Uterus (tissue), 4 donors: ENCODE measurements around the gene AJAP1. TPM values are rescaled to one million over a fixed set of nuclear protein-coding genes. Genes with fewer than 3 reads are reported as not detected.

ENCODE experiments used
- DNase-seq, 2 donors: peaks; one replicate each; pipeline ENCODE4 v3.0.0-alpha.2; 2019 to 2020
- H3K27ac ChIP-seq, 2 donors: fragments of 200-600 bp; sonication (generic); 1 replicate in 1 of 2; 2 replicates in 1 of 2; pipeline ENCODE4 v1.5.1; 2016 to 2018
- H3K27me3 ChIP-seq, 2 donors: fragments of 200-600 bp; sonication (generic); one replicate each; pipeline ENCODE4 v1.5.1; 2018 to 2019; ENCODE audit warnings: control low read depth in 1 of 2
- H3K36me3 ChIP-seq, 2 donors: fragments of 200-600 bp; sonication (generic); one replicate each; pipeline ENCODE4 v1.5.1; 2019; ENCODE audit warnings: control low read depth in 1 of 2
- H3K4me1 ChIP-seq, 2 donors: fragments of 200-600 bp; sonication (generic); one replicate each; pipeline ENCODE4 v1.5.1; 2018 to 2019; ENCODE audit warnings: control low read depth in 1 of 2
- H3K4me3 ChIP-seq, 2 donors: fragments of 200-600 bp; sonication (generic); 1 replicate in 1 of 2; 2 replicates in 1 of 2; pipeline ENCODE4 v1.5.1; 2018 to 2019; ENCODE audit warnings: mild to moderate bottlenecking in 1 of 2
- H3K9me3 ChIP-seq, 2 donors: fragments of 200-600 bp; sonication (generic); one replicate each; pipeline ENCODE4 v1.5.1; 2019; ENCODE audit warnings: control low read depth in 1 of 2
- POLR2A ChIP-seq, 2 donors: fragments of 450-650 bp; IDR thresholded peaks; one replicate each; pipeline ENCODE4 v1.6.1; 2016; ENCODE audit warnings: antibody characterized with exemption in 2 of 2, mild to moderate bottlenecking in 1 of 2, moderate library complexity in 1 of 2
- intact Hi-C: fragments of 100-400 bp; cut with DNase I; formaldehyde crosslinking; loops from one replicate; pipeline ENCODE4 v1.15.1; 2023; ENCODE audit warnings: low total_unique reads
- total RNA-seq, 4 donors: library from RNA; depleted of rRNA in 3 of 4; stranded (reverse); fragments of >200 nt in 3 of 4; gene quantifications; one replicate each; pipeline versions ENCODE4 v1.1.0 to v1.2.4, GENCODE V29; 2014 to 2023
- TF ChIP-seq, protein P1 (sequence below), 4 experiments: fragments of 200-600 bp in 2 of 4; fragments of 450-650 bp in 2 of 4; sonication (generic) in 2 of 4; IDR thresholded peaks; one replicate each; pipeline ENCODE4 v1.5.1; 2016 to 2019; ENCODE audit warnings: antibody characterized with exemption in 4 of 4, mild to moderate bottlenecking in 2 of 4, moderate library complexity in 1 of 4
- donor health status: DM: yes; HTN: yes; CAD: no.

AJAP1 gene
- total RNA-seq, 4 donors from 2014 or later: 0.97 to 2.7 (median 2.0) TPM; not detected in 1

DNA sequence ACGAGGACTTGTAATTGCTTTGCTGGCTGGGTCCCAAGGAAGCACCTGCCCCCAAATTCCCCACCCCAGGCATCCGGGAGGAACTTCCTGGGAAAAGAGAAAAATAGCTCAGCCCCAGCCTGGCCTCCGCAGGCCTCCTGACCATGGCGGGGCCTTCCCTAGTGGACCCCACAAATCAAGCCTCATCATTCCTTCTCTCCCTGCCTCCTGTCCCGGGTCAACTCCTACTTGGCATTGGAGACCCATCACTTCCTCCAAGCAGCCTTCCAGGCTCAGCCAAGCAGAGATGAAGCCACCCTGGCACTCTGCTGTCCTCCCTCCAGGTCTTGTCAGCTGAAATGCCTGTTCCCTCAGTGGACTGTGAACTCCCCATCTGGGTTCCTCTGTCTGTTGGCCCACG, 38.0 kb downstream of the AJAP1 start:
- intact Hi-C loops: no loop called here
- Histone ChIP-seq H3K27me3 (no peaks in the 10 kb centered on the region), H3K4me1 (no peaks in the 10 kb centered on the region), H3K36me3 (no peaks in the 10 kb centered on the region), H3K27ac (no peak overlapping the region), H3K9me3 (no peaks in the 10 kb centered on the region), H3K4me3 (no peak overlapping the region)
- TF ChIP-seq, protein P1, sequence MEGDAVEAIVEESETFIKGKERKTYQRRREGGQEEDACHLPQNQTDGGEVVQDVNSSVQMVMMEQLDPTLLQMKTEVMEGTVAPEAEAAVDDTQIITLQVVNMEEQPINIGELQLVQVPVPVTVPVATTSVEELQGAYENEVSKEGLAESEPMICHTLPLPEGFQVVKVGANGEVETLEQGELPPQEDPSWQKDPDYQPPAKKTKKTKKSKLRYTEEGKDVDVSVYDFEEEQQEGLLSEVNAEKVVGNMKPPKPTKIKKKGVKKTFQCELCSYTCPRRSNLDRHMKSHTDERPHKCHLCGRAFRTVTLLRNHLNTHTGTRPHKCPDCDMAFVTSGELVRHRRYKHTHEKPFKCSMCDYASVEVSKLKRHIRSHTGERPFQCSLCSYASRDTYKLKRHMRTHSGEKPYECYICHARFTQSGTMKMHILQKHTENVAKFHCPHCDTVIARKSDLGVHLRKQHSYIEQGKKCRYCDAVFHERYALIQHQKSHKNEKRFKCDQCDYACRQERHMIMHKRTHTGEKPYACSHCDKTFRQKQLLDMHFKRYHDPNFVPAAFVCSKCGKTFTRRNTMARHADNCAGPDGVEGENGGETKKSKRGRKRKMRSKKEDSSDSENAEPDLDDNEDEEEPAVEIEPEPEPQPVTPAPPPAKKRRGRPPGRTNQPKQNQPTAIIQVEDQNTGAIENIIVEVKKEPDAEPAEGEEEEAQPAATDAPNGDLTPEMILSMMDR (IDR thresholded peaks at IDR 0.05): no peak
- no peak for TF ChIP-seq POLR2A (IDR thresholded peaks at IDR 0.05)
- no peak for DNase-seq

DNA sequence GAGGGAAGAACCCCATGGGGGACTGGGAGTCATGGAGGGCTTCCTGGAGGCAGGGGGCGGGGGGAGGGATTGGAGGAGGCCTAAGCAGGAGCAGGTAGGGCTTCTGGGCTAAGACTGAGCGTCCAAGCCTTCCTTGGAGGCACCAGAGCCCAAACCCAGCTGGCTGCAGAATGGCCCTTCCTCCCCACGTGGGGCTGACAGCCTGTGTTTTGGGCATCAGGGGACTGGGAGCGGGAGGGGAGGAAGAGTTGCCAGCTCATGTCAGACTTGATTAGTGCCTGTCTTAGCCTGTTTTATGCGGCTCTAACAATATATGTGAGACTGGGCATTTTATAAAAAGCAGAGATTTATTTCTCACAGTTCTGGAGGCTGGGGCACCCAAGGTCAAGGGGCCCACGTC, 38.9 kb downstream of the AJAP1 start:
- no peaks in the 10 kb centered on the region for H3K27me3 ChIP-seq
- intact Hi-C loops: no loop called here
- no peaks in the 10 kb centered on the region for H3K9me3 ChIP-seq
- no peak for DNase-seq
- no peak overlapping the region for H3K27ac ChIP-seq
- H3K4me1 ChIP-seq: no peaks in the 10 kb centered on the region
- H3K36me3 ChIP-seq: no peaks in the 10 kb centered on the region
- TF ChIP-seq, protein P1 (IDR thresholded peaks at IDR 0.05): no peak
- no peak for TF ChIP-seq POLR2A (IDR thresholded peaks at IDR 0.05)
- H3K4me3 ChIP-seq: no peak overlapping the region

DNA sequence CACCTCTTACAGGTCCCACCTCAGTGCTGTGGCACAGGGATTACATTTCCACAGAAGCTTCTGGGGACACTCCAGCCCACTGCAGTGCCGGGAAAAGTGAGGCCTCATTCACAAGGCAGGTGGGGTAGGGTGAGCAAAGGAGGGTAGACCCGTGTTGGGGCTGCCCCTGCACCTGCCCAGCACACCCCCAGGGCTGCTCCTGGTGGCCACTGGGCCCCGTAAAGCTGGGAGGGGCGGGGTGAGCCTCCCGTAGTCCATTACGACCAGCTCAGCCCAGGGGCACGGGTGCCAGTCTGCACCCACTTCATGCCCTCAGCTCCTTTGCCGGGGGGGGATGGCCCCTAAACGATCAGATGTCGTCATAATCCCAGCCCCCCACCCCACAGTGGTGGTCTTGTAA, 39.5 kb downstream of the AJAP1 start:
- no peaks in the 10 kb centered on the region for H3K4me1 ChIP-seq
- DNase-seq: no peak
- no peaks in the 10 kb centered on the region for H3K9me3 ChIP-seq
- intact Hi-C loops: no loop called here
- no peak overlapping the region for H3K4me3 ChIP-seq
- H3K27ac ChIP-seq: no peak overlapping the region
- TF ChIP-seq, protein P1 (IDR thresholded peaks at IDR 0.05): no peak
- TF ChIP-seq POLR2A (IDR thresholded peaks at IDR 0.05): no peak
- H3K36me3 ChIP-seq: no peaks in the 10 kb centered on the region
- H3K27me3 ChIP-seq: no peaks in the 10 kb centered on the region

DNA sequence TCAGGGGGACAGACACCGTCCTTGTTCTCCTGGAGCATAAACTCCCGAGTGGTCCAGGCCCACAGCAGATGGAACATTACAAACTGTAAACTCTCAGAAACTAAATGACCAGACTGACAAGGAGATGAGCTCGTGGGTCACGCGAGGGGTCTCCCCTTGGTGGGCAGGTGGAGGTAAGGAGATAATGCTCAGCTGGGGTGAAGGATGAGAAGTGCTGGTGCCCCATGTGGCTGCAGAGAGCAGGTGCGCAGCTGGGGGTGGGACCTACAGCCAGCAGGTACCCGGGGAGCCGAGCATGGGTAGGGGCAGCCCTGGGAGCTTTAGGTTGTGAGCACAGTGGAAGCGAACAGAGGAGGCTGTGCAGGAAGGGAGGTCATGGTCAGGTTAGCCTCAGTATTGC, 40.1 kb downstream of the AJAP1 start:
- DNase-seq: no peak
- TF ChIP-seq POLR2A (IDR thresholded peaks at IDR 0.05): no peak
- TF ChIP-seq, protein P1 (IDR thresholded peaks at IDR 0.05): no peak
- H3K9me3 ChIP-seq: no peaks in the 10 kb centered on the region
- no peak overlapping the region for H3K27ac ChIP-seq
- no peaks in the 10 kb centered on the region for H3K4me1 ChIP-seq
- H3K27me3 ChIP-seq: no peaks in the 10 kb centered on the region
- intact Hi-C loops: no loop called here
- no peak overlapping the region for H3K4me3 ChIP-seq
- no peaks in the 10 kb centered on the region for H3K36me3 ChIP-seq

DNA sequence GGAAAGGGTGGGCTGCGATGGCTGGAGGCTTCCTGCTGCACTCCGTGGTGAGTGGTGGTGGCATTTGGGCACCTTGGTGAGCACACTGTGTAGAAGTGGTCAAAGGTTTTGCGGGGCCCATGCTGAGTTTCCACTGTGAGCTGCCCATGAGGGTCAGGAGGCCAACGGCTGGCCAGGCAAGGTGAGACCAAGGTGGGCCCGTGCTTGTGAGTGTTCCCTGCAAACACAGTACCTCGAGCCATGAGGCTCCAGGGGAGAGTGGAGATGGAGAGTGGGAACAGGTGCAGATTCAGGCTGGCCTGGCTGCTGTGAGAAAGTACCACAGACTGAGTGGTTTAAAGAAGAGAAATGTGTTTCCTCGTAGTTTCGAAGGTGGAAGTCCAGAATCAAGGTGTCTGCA, 40.8 kb downstream of the AJAP1 start:
- no peaks in the 10 kb centered on the region for H3K27me3 ChIP-seq
- no peak for DNase-seq
- intact Hi-C loops: no loop called here
- H3K36me3 ChIP-seq: no peaks in the 10 kb centered on the region
- no peaks in the 10 kb centered on the region for H3K9me3 ChIP-seq
- H3K4me3 ChIP-seq: no peak overlapping the region
- TF ChIP-seq POLR2A (IDR thresholded peaks at IDR 0.05): no peak
- TF ChIP-seq, protein P1 (IDR thresholded peaks at IDR 0.05): no peak
- no peaks in the 10 kb centered on the region for H3K4me1 ChIP-seq
- H3K27ac ChIP-seq: no peak overlapping the region
